ENCODE measurements around the gene PDE2A. TPM values are rescaled to one million over a fixed set of nuclear protein-coding genes. Genes with fewer than 3 reads are reported as not detected.

PDE2A gene
- polyA plus RNA-seq, 1 donor (not counting 4 experiments of a cell fraction or from before 2014, with no cell fraction given), result 0.38 TPM

GRCh38 chr11:72583616-72584292, 90.5 kb downstream of the PDE2A start:
- DNase-seq (ENCODE audit: low read depth, low spot score), result no peak
- Histone ChIP-seq H3K4me3 (ENCODE audit: control insufficient read depth in 2 of 3, extremely low read depth in 1 of 3, insufficient read depth in 2 of 3, low read depth in 1 of 3, low read length in 3 of 3) (no peak overlapping the region), H3K27ac (ENCODE audit: control insufficient read depth, insufficient read depth, low read length) (no peak overlapping the region), H3K9ac (ENCODE audit: control insufficient read depth, extremely low read depth, insufficient read depth, low read length) (no peak overlapping the region), H3K9me3 (ENCODE audit: control insufficient read depth, low read depth, low read length) (no peaks in the 10 kb centered on the region), H2AFZ (ENCODE audit: control insufficient read depth, low read length) (no peak overlapping the region), H3K4me2 (ENCODE audit: control insufficient read depth, extremely low read depth, insufficient read depth, low read depth, low read length) (peak overlapping the region; percentile 39), H3K27me3 (ENCODE audit: control insufficient read depth, extremely low read depth, insufficient read depth, low read length) (peaks cover 21% of the 10 kb centered on the region), H3K36me3 (ENCODE audit: control insufficient read depth in 2 of 2, extremely low read depth in 1 of 2, insufficient read depth in 2 of 2, low read length in 2 of 2) (no peaks in the 10 kb centered on the region), H3K9me1 (ENCODE audit: control insufficient read depth, extremely low read depth, insufficient read depth, low read length) (no peaks in the 10 kb centered on the region), H3K79me2 (ENCODE audit: control insufficient read depth, insufficient read depth, low read length) (no peaks in the 10 kb centered on the region), H4K20me1 (ENCODE audit: control insufficient read depth, extremely low read depth, insufficient read depth, low read length) (no peaks in the 10 kb centered on the region), H3K4me1 (ENCODE audit: control insufficient read depth, extremely low read depth, insufficient read depth, low read length) (peaks cover 10% of the 10 kb centered on the region)
- dilution Hi-C loops (cut with MboI; ENCODE audit: extremely low pct_ligation_motif_present, low sequenced_read_pairs), result no loop called here
- FAIRE-seq, result no peak
- TF ChIP-seq CTCF (optimal IDR thresholded peaks at IDR 0.05 in 1 of 3, IDR thresholded peaks at IDR 0.05 in 1 of 3, conservative IDR thresholded peaks at IDR 0.05 in 1 of 3; ENCODE audit: extremely low read depth in 1 of 3, insufficient read depth in 2 of 3, low read length in 3 of 3) (no peak), EZH2 (IDR thresholded peaks at IDR 0.05; ENCODE audit: low read length) (no peak)

- dilution Hi-C loops (cut with MboI; ENCODE audit: extremely low pct_ligation_motif_present, low sequenced_read_pairs), result no loop called here
- H3K4me3 ChIP-seq (ENCODE audit: control insufficient read depth in 2 of 3, extremely low read depth in 1 of 3, insufficient read depth in 2 of 3, low read depth in 1 of 3, low read length in 3 of 3), result no peak overlapping the region
- no peak overlapping the region for H3K27ac ChIP-seq (ENCODE audit: control insufficient read depth, insufficient read depth, low read length)
- H3K36me3 ChIP-seq (ENCODE audit: control insufficient read depth in 2 of 2, extremely low read depth in 1 of 2, insufficient read depth in 2 of 2, low read length in 2 of 2), result no peaks in the 10 kb centered on the region
- no peaks in the 10 kb centered on the region for H3K9me1 ChIP-seq (ENCODE audit: control insufficient read depth, extremely low read depth, insufficient read depth, low read length)
- DNase-seq (ENCODE audit: low read depth, low spot score) (no peak), FAIRE-seq (no peak)
- H3K27me3 ChIP-seq (ENCODE audit: control insufficient read depth, extremely low read depth, insufficient read depth, low read length), result peaks cover 15% of the 10 kb centered on the region
- no peak overlapping the region for H3K4me2 ChIP-seq (ENCODE audit: control insufficient read depth, extremely low read depth, insufficient read depth, low read depth, low read length)
- H3K79me2 ChIP-seq (ENCODE audit: control insufficient read depth, insufficient read depth, low read length), result no peaks in the 10 kb centered on the region
- H3K9ac ChIP-seq (ENCODE audit: control insufficient read depth, extremely low read depth, insufficient read depth, low read length), result no peak overlapping the region
- no peaks in the 10 kb centered on the region for H3K9me3 ChIP-seq (ENCODE audit: control insufficient read depth, low read depth, low read length)
- no peak for TF ChIP-seq EZH2 (IDR thresholded peaks at IDR 0.05; ENCODE audit: low read length)
- H4K20me1 ChIP-seq (ENCODE audit: control insufficient read depth, extremely low read depth, insufficient read depth, low read length), result no peaks in the 10 kb centered on the region
- H2AFZ ChIP-seq (ENCODE audit: control insufficient read depth, low read length), result no peak overlapping the region
- H3K4me1 ChIP-seq (ENCODE audit: control insufficient read depth, extremely low read depth, insufficient read depth, low read length), result peaks cover 10% of the 10 kb centered on the region
Measured at GRCh38 chr11:72583177-72583553, 91.1 kb downstream of the PDE2A start.
